OCI-LY1 (cell line): Measurements from ENCODE around the gene IQCN.

Experiments used
- H2AFZ ChIP-seq: fragments of 200-600 bp; sonication (generic), shearing (Covaris generic); 2 replicates; pipeline ENCODE4 v1.6.0; 2014; ENCODE audit warnings: antibody characterized with exemption, mild to moderate bottlenecking, low read length
- H3F3A ChIP-seq: fragments of 200-600 bp; sonication (generic), shearing (Covaris generic); 2 replicates; pipeline ENCODE4 v1.6.0; 2014; ENCODE audit warnings: mild to moderate bottlenecking, antibody characterized with exemption, low read length, moderate library complexity; ENCODE audit not compliant: insufficient read depth
- H3K27ac ChIP-seq: fragments of 200-600 bp; sonication (generic); 2 replicates; pipeline ENCODE4 v1.5.1; 2014; ENCODE audit warnings: low read length, mixed run types, mild to moderate bottlenecking, low read depth; ENCODE audit not compliant: poor library complexity, severe bottlenecking
- H3K27me3 ChIP-seq: fragments of 200-600 bp; sonication (generic); 2 replicates; pipeline ENCODE4 v1.6.0; 2014; ENCODE audit warnings: antibody characterized with exemption, mild to moderate bottlenecking, low read length, moderate library complexity; ENCODE audit not compliant: insufficient read depth
- H3K36me3 ChIP-seq: fragments of 200-600 bp; sonication (generic); 2 replicates; pipeline ENCODE4 v1.6.1; 2014; ENCODE audit warnings: mild to moderate bottlenecking, antibody characterized with exemption, low read length, moderate library complexity, mixed read lengths; ENCODE audit not compliant: insufficient read depth
- H3K4me1 ChIP-seq: fragments of 200-600 bp; sonication (generic); 2 replicates; pipeline ENCODE4 v1.5.1; 2014; ENCODE audit warnings: mild to moderate bottlenecking, low read length, moderate library complexity; ENCODE audit not compliant: insufficient read depth, severe bottlenecking
- H3K4me2 ChIP-seq: fragments of 200-600 bp; sonication (generic), shearing (Covaris generic); 2 replicates; pipeline ENCODE4 v1.6.1; 2014; ENCODE audit warnings: low read length
- H3K4me3 ChIP-seq: fragments of 200-600 bp; sonication (generic); 2 replicates; pipeline ENCODE4 v1.5.1; 2014; ENCODE audit warnings: low read length, low read depth, mild to moderate bottlenecking, mixed read lengths; ENCODE audit not compliant: poor library complexity, severe bottlenecking
- H3K79me2 ChIP-seq: fragments of 200-600 bp; shearing (Covaris generic); 2 replicates; pipeline ENCODE4 v1.6.1; 2016; ENCODE audit warnings: mixed run types, low read length, mixed read lengths; ENCODE audit not compliant: insufficient read depth
- H3K9ac ChIP-seq: fragments of 200-600 bp; sonication (generic), shearing (Covaris generic); 2 replicates; pipeline ENCODE4 v1.6.1; 2014; ENCODE audit warnings: mild to moderate bottlenecking, low read length, mixed read lengths
- H3K9me2 ChIP-seq: fragments of 200-600 bp; sonication (generic), shearing (Covaris generic); 2 replicates; pipeline ENCODE4 v1.6.1; 2014; ENCODE audit warnings: low read depth, mild to moderate bottlenecking, low read length, mixed read lengths
- H3K9me3 ChIP-seq: fragments of 200-600 bp; shearing (Covaris generic); 2 replicates; pipeline ENCODE4 v1.6.1; 2014; ENCODE audit warnings: low read length, mixed read lengths
- H4K20me1 ChIP-seq: fragments of 200-600 bp; sonication (generic), shearing (Covaris generic); 2 replicates; pipeline ENCODE4 v1.6.0; 2016; ENCODE audit warnings: mild to moderate bottlenecking, low read length; ENCODE audit not compliant: insufficient read depth
- CTCF ChIP-seq: fragments of 200-600 bp; sonication (generic), shearing (Covaris generic); IDR thresholded peaks from 2 replicates; pipeline ENCODE4 v1.5.1; 2017; ENCODE audit warnings: mild to moderate bottlenecking, antibody characterized with exemption, low read length, moderate library complexity, mixed read lengths
- EZH2 ChIP-seq: fragments of 200-600 bp; sonication (generic), shearing (Covaris generic); IDR thresholded peaks from 2 replicates; pipeline ENCODE4 v1.8.0; 2017; ENCODE audit warnings: borderline replicate concordance, mixed run types, mild to moderate bottlenecking, antibody characterized with exemption, low read length, moderate library complexity, mixed read lengths

The IQCN gene

GRCh38 chr19:18249834-18250233 is 24.4 kb downstream of the IQCN start:
- peaks cover 16% of the 10 kb centered on the region for H3K4me1 ChIP-seq
- H3K27me3 ChIP-seq = no peaks in the 10 kb centered on the region
- H3K4me3 ChIP-seq = no peak overlapping the region
- 0 out of 2 replicates have a peak, but pooled peaks cover 4% of the 10 kb centered on the region for H3F3A ChIP-seq
- H3K9me3 ChIP-seq = no peaks in the 10 kb centered on the region
- H3K27ac ChIP-seq = no peak overlapping the region
- TF ChIP-seq EZH2 (no peak), CTCF (no peak)
- no peaks in the 10 kb centered on the region for H4K20me1 ChIP-seq
- H3K79me2 ChIP-seq = no peaks in the 10 kb centered on the region
- H3K36me3 ChIP-seq = peaks cover 34% of the 10 kb centered on the region
- no peaks in the 10 kb centered on the region for H3K9me2 ChIP-seq
- no peak overlapping the region for H3K9ac ChIP-seq
- no peak overlapping the region for H3K4me2 ChIP-seq
- no peak overlapping the region for H2AFZ ChIP-seq

- Histone ChIP-seq H3K27me3 (no peaks in the 10 kb centered on the region), H3K4me1 (no peaks in the 10 kb centered on the region), H3K9me3 (no peaks in the 10 kb centered on the region), H3K4me3 (no peak overlapping the region), H3K79me2 (peaks cover 37% of the 10 kb centered on the region), H3F3A (no peaks in the 10 kb centered on the region), H3K4me2 (no peak overlapping the region), H3K36me3 (peaks cover 27% of the 10 kb centered on the region), H3K9me2 (no peaks in the 10 kb centered on the region), H4K20me1 (no peaks in the 10 kb centered on the region), H3K9ac (no peak overlapping the region), H2AFZ (no peak overlapping the region), H3K27ac (no peak overlapping the region)
- TF ChIP-seq EZH2 = no peak
- no peak for TF ChIP-seq CTCF
These were observed 29.0 kb downstream of the IQCN start for GRCh38 chr19:18245297-18245696.

GRCh38 chr19:18239303-18239702 is 34.9 kb downstream of the IQCN start:
- no peak overlapping the region for H3K4me2 ChIP-seq
- no peaks in the 10 kb centered on the region for H4K20me1 ChIP-seq
- no peak overlapping the region for H3K4me3 ChIP-seq
- TF ChIP-seq EZH2 = no peak
- no peak for TF ChIP-seq CTCF
- no peaks in the 10 kb centered on the region for H3K27me3 ChIP-seq
- no peaks in the 10 kb centered on the region for H3K9me3 ChIP-seq
- H3K79me2 ChIP-seq = peaks cover 65% of the 10 kb centered on the region
- H3K9me2 ChIP-seq = no peaks in the 10 kb centered on the region
- H2AFZ ChIP-seq = no peak overlapping the region
- H3K4me1 ChIP-seq = no peaks in the 10 kb centered on the region
- no peak overlapping the region for H3K27ac ChIP-seq
- peaks cover 5% of the 10 kb centered on the region; the same call in 1 of the 2 replicates for H3K36me3 ChIP-seq
- no peaks in the 10 kb centered on the region for H3F3A ChIP-seq
- no peak overlapping the region for H3K9ac ChIP-seq
